ENCODE measurements around the gene STPG4. TPM values are rescaled to one million over a fixed set of nuclear protein-coding genes. Genes with fewer than 3 reads are reported as not detected.

STPG4 gene
- total and polyA plus RNA-seq, 2 of the 8 experiments (the other 6 are each of a cell fraction or from before 2014, with no cell fraction given) = 0.28 TPM; not detected in 1

DNA sequence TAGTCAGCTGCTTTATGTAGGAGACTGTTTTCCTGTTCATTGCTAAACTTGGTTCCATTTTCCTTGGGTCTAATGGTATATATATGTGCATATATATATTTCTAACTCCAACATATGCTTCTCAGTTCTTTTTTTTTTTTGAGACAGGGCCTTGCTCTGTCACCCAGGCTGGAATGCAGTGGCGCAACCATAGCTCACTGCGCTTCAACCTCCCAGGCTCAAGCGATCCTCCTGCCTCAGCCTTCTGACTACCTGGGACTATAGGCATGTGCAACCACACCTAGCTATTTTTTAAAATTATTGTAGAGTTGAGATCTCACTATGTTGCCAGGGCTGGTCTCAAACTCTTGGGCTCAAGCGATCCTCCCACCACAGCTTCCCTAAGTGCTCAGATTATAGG lies 22.1 kb downstream of the STPG4 start:
- 98% methylated on average over 4 of the region's 4 CpGs; no CpG with 5 or more reads in 1 of the 2 experiments for WGBS, 2 experiments (ENCODE audit: extremely low coverage in 1 of 2, insufficient coverage in 1 of 2, insufficient read length in 1 of 2, insufficient replicate concordance in 2 of 2, low coverage in 1 of 2, low lambda C conversion rate in 2 of 2, missing lambda C conversion rate in 1 of 2)
- H3K79me2 ChIP-seq (ENCODE audit: control insufficient read depth in 1 of 2, insufficient read depth in 2 of 2, low read length in 2 of 2) = no peaks in the 10 kb centered on the region
- CTCF ChIA-PET (ENCODE audit: partially characterized antibody) = interaction anchor here (1.2 to 1.6 kb wide), 3 partner anchors 9 to 181 kb away, joined by 3 to 5 read pairs (median 4); no protein-coding TSS in a partner anchor
- TF ChIP-seq KDM1A (IDR thresholded peaks at IDR 0.05; ENCODE audit: borderline replicate concordance, low read length) (no peak), NRF1 (IDR thresholded peaks at IDR 0.05; ENCODE audit: low read depth, low read length) (no peak), EZH2 (IDR thresholded peaks at IDR 0.05; ENCODE audit: low read depth, low read length, severe bottlenecking) (no peak), TCF12 (IDR thresholded peaks at IDR 0.05; ENCODE audit: low read depth, low read length) (no peak), CBX8 (IDR thresholded peaks at IDR 0.05; ENCODE audit: borderline replicate concordance, low read depth, low read length) (no peak), RXRA (IDR thresholded peaks at IDR 0.05; ENCODE audit: insufficient read depth, low read depth, low read length) (no peak), BRCA1 (IDR thresholded peaks at IDR 0.05; ENCODE audit: low read depth, low read length) (no peak), POLR2A (IDR thresholded peaks at IDR 0.05; ENCODE audit: control extremely low read depth in 1 of 2, low read depth in 2 of 2, low read length in 2 of 2) (no peak), TEAD4 (IDR thresholded peaks at IDR 0.05; ENCODE audit: low read depth, low read length) (no peak), SUZ12 (IDR thresholded peaks at IDR 0.05; ENCODE audit: low read length) (no peak), CHD1 (IDR thresholded peaks at IDR 0.05; ENCODE audit: low read depth, low read length) (no peak), USF2 (IDR thresholded peaks at IDR 0.05; ENCODE audit: low read length) (no peak), SIN3A (conservative IDR thresholded peaks at IDR 0.05 in 1 of 2, IDR thresholded peaks at IDR 0.05 in 1 of 2; ENCODE audit: low read depth in 1 of 2, low read length in 2 of 2) (no peak), POU5F1 (IDR thresholded peaks at IDR 0.05; ENCODE audit: low read depth, low read length) (no peak)

More for the DNA sequence above, 22.1 kb downstream of the STPG4 start:
- Histone ChIP-seq H4K5ac (ENCODE audit: insufficient read length, low read depth, low read length) (no peak overlapping the region), H3K18ac (ENCODE audit: extremely low read depth, low read length) (no peak overlapping the region), H3K79me1 (ENCODE audit: low read depth, low read length) (no peaks in the 10 kb centered on the region), H4K8ac (ENCODE audit: extremely low read depth, insufficient read depth, low read length) (no peak overlapping the region), H3K4me2 (ENCODE audit: insufficient read depth in 1 of 2, low read depth in 2 of 2, low read length in 2 of 2) (no peak overlapping the region), H3K4me1 (replicated peaks in 1 of 4; ENCODE audit: control insufficient read depth in 3 of 4, insufficient read depth in 4 of 4, low read length in 3 of 4) (peaks cover 0 to 13% (median 3%) of the 10 kb centered on the region in 4 experiments; a peak in 6 of 7 replicates), H3K14ac (ENCODE audit: insufficient read length) (no peak overlapping the region), H3K36me3 (ENCODE audit: control insufficient read depth in 2 of 4, insufficient read depth in 4 of 4, low read length in 3 of 4) (no peaks in the 10 kb centered on the region), H2AK5ac (ENCODE audit: low read depth, low read length) (no peak overlapping the region), H4K91ac (replicated peaks; ENCODE audit: insufficient read length, low read length) (no peak overlapping the region), H2AFZ (ENCODE audit: low read length) (no peak overlapping the region), H2BK15ac (ENCODE audit: low read length) (no peak overlapping the region), H3K9ac (replicated peaks in 1 of 4; ENCODE audit: extremely low read depth in 1 of 4, low read depth in 3 of 4, low read length in 3 of 4) (no peak overlapping the region), H2BK20ac (ENCODE audit: low read length) (no peak overlapping the region), H3K4ac (replicated peaks; ENCODE audit: insufficient read length, low read depth, low read length) (no peak overlapping the region), H3K23me2 (ENCODE audit: low read depth, low read length) (no peaks in the 10 kb centered on the region), H3K23ac (ENCODE audit: insufficient read length) (no peak overlapping the region), H2BK5ac (ENCODE audit: low read depth, low read length) (no peak overlapping the region), H3K56ac (replicated peaks; ENCODE audit: insufficient read length, low read depth, low read length) (no peak overlapping the region), H4K20me1 (replicated peaks in 1 of 2; ENCODE audit: control insufficient read depth in 1 of 2, insufficient read depth in 2 of 2, low read length in 2 of 2) (no peaks in the 10 kb centered on the region), H3K27ac (ENCODE audit: low read depth, low read length) (no peak overlapping the region), H3K9me3 (ENCODE audit: insufficient read depth in 2 of 2, low read depth in 1 of 2, low read length in 1 of 2) (no peaks in the 10 kb centered on the region), H3K27me3 (replicated peaks in 1 of 4; ENCODE audit: control insufficient read depth in 3 of 4, extremely low read depth in 1 of 4, insufficient read depth in 3 of 4, low read length in 3 of 4) (no peaks in the 10 kb centered on the region; a peak in 2 of 7 replicates), H2BK12ac (ENCODE audit: low read depth, low read length) (no peak overlapping the region), H3K4me3 (ENCODE audit: extremely low read depth in 1 of 4, insufficient read depth in 2 of 4, low read depth in 3 of 4, low read length in 4 of 4) (no peak overlapping the region), H2BK120ac (replicated peaks; ENCODE audit: low read depth, low read length) (no peak overlapping the region)
- FAIRE-seq (no peak), DNase-seq (ENCODE audit: low read depth in 1 of 2, low spot score in 2 of 2) (no peak)
- POLR2A ChIA-PET (ENCODE audit: partially characterized antibody) = no interaction called here

Data from H1 (cell line).